Stimulated activated naive CD4-positive, alpha-beta T cell (primary cell): Measurements from ENCODE around the gene TP73.

ENCODE experiments used
- DNase-seq, 6 experiments: peaks; one replicate each; lab custom pipeline; 2025; lab: John Stamatoyannopoulos, UW

TP73 gene

DNA sequence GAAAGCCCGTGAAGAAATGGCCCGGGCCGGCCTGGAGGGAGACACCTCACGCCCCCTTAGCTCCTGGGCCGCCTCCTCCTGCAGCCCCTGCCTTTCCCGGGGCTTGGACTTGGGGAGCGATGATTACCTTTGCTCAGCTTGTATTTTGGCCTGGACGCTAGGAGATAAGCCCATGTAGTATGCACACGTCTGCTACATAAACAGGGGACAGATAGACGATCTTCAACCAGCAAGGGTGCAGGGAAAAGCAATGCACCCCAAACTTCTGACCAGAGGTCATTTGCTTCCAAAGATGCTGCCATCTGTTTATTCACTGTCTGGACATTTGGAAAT lies 936 bp downstream of the TP73 start:
- DNase-seq, result no peak

DNA sequence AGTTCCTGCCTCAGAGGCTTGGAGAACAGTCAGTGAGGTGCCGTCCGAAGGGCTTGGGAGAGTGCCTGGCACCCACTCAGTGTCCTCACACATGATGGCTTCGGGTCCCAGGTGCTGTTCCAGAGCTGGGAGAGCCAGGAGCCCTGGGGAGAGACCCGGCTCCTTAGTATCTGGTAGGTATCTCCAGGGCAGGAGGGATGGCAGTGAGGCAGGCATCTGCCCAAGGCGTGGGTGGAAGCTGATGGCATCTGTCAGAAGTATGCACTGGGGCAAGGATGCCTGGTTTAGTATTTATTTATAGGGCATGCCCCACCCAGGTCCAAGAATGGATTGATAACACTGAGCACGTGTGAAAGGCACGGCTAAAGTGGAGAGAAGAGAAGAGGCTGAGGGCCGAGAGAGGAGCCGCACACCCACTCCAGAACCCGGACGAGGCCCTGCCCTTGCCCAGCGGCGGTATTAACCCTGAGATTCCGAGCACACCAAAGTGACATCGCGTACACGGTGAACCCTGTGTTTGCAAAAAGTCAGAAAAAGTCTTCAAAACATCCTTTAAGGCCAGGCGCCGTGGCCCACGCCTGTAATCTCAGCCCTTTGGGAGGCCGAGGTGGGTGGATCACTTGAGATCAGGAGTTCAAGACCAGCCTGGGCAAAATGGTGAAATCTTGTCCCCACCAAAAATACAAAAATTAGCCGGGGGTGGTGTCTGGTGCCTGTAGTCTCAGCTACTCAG lies 2.4 kb downstream of the TP73 start:
- DNase-seq, result no peak

DNA sequence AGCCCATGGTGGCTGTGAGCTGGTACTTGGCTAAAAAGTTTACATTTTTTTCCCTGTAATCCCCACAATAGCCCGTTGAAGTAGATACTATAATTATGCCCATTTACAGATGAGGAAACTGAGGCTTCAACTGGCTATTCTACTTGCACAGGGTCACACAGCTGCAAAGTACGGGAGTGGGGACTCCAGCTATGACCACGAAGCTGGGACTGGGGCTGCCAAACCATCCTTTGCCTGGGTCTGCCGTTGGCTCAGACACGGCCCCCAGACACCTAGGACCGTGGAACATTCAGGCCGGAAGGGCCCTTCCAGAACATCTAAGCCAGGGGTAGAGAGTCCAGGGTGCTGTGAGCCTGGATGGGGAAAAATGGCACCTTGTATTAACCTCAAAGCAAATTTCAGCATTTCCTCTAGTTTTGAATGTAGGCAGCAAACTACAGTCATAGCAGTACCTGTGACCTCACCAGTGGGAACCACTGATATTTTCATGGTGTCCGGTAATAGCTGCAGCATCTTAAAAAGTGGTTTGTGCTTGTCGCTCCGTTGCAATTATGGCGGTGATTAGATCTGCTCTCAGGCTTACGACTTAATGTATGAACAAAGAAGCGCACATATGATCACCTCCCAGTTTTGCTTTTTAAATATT lies 4.3 kb downstream of the TP73 start:
- DNase-seq, result no peak

DNA sequence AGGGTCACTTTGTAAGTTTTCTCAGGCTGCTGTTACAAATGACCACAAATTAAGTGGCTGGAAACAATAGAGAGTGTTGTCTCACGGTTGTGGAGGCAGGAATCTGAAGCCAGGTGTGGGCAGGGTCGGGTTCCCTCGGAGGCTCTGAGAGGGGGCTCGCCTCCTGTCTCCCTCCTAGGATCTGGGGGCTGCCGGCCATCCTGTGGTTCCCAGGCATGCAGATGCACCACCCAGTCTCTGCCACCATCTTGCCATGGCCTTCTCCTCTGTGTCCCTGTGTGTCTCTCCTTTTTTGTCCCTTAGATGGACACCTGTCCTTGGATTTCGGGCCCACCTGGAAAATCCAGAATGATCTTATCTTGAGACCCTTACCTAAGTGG lies 4.8 kb downstream of the TP73 start:
- no peak for DNase-seq

DNA sequence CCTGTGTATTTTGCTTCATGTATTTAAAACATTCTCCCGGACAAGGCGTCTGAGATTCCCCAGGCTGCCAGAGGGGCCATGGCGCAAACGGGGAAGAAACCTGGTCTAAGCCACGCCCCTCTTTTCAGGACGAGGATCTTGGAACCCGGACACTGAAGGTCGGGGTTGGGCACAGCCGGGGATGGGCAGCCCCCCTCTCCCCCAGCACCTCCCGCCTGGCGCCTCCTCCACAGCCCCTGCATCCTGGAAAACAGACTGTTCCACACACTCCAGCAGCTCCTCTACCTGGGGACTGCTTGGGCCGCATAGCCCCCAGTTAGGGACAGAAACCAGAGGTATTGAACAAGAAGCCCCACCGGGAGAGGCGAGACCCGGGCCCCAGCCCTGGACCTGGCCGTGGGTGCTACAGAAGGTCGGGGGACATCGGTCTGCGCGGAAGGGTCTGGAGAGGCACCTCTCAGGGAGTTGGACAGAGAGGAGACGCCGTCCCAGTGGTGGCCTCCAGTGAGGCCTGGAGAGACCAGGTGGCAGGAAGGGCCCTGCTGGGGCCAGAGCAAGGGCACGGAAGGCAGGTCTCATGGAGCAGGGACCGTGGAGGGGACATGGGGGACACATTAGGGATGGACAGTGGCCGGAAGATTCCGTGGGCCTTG lies 5.4 kb downstream of the TP73 start:
- no peak for DNase-seq

DNA sequence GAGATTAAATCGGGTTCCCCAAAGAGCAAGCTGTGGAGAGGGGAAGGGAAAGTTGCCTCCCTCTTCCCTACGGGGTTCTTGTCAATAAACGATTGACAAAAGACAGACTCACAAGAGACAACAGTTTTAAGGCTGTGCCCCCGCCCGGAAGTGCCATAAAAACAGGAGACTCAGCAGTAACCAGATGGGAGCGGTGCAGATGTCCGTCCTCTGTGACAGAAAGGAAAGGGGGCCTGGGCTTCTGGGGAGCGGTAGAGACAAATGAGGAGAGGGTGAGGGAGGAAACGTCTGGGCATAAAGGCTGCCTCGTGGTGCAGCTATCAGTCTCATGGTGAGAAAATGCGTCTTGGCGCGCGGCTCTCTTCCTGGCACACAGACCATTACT lies 5.9 kb downstream of the TP73 start:
- DNase-seq, result no peak

DNA sequence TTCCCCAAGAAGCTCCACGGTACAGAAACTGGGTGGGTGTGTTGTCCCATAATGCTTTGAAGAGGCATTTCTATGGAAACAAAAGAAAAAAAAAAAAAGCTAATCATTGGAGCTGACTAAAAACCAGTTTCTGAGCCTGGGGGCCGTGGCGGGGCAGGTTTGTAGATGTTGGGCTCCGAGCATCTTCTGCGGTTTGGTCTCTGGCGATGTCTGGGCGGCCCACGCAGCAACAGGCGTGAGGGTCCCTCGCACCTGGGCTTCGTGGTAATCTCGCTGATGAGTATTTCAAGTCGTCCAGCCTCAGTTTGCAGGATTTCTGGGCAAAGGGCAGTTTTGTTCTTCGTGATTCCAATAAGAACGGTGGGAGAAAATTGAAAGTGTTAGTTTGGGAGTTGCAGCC lies 6.8 kb downstream of the TP73 start:
- no peak for DNase-seq

DNA sequence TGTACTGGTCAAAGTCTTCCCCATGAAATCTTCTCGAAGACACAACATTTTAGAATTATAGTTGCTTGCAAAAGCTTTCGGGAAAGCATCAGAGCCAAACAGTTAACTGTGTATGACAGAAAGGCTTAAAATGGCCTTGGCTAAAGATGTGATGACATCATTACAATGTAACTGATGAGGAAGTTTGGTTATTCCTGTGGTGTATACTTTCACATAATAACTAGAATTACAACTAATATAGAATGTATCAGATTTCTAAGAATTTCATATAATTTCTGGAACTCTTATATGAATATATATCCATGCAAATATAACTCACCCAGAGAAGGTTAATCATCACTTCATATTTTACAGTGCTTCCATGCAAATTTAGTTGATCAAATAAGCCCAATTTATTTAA lies 8.4 kb downstream of the TP73 start:
- no peak for DNase-seq

DNA sequence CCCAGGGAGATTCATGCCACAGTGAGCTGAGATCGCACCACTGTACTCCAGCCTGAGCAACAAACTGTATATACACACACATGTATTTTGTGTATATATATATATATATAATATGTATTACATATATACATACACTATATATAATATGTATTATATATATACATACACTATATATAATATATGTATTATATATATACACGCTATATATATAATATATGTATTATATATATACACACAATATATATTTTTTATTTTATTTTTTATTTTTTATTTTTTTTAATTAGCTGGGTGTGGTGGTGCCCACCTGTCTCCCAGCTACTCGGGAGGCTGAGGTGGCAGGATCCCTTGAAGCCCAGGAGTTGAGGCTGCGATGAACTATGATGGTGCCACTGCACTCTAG lies 9.3 kb downstream of the TP73 start:
- no peak for DNase-seq

DNA sequence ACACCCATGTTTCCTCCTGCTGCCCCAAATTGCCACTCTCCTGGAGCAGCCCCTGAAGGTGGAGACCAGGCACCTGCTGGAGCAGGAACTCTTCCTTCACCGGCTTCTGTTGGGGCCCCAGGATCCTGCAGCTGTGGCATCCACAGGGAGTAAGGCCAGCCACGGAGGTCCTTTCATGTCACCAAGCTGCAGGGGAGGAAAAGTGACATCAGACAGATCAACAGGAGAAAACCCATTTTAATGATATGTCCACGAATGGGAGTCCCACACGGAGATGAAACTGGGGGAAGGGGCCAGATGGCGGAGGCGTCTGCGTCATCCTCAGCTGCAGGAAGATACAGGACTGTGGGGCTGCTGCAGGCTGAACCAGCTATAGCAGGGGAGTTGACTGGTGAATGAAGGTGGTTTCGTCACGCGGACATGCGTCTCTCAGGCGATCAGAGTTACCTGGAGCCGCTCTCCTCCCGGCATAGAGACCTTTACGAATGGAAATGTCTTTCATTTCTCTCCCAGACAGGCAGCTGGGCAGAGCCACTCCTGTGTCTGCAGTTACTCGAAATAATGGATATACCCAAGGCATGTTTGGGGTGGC lies 9.9 kb downstream of the TP73 start:
- no peak for DNase-seq

DNA sequence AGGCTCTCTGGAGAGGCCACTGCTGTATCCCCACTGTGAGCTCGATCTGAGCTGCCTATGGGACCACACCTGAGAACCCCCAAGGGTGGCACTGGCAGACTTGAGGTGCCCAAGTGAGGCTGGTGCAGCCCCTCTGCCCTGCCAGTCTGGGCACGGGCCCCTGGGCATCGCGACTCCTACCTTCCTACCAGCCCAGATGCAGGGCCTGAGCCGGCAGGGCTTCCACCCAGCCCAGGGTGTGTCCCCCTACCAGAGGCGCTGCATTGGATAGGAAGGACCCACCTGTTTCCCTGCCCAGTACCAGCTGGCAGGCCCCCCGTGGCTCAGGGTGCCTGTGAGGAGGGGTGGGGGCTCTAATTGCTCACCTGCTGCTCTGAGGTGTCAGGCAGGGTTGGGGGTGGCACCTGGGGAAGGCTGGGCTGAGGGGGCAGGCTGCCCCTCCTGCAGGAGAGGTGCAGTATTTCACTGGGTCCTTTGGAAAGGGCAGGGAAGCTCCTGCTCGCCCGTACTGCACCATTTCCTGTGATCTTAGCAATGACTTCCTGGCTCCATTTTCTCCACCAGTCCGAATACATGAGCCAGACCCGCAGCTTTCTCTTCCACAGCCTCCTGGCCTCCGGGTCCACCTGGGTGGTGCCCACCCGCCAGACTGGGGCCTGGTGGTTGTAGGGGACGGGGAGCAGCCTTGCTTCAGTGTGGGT lies 11.8 kb downstream of the TP73 start:
- DNase-seq, result no peak

DNA sequence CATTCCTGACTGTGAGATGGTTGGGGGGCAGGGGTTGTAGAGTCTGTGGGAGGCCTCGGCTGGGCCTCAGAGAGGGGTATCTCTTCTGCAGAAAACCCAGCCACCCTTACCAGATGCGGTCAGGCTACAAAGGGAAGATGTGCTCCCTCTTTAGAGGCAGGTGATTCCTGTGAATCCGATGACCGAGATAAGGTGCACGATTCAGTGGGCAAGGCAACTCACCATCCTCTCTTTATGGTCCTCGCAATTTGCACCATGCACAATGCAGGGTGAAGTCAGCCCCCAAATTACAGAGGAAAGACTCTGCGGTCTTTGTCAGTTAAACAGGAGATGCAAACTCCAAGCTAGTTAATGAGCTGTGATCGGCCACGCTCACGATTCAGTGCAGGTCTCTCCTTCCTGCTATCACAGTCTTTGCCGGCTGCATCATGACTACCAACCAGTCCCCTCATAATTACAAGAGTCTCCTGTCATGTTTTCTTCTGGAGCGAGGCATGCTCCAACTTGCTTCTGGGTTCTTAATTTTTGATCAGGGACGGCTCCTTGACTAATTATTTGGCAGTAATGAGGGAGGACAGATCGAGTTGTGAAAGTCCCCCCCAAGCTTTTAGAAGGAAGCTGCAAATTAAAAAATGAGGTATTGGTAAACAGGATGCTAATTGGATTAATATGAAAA lies 12.5 kb downstream of the TP73 start:
- no peak for DNase-seq

DNA sequence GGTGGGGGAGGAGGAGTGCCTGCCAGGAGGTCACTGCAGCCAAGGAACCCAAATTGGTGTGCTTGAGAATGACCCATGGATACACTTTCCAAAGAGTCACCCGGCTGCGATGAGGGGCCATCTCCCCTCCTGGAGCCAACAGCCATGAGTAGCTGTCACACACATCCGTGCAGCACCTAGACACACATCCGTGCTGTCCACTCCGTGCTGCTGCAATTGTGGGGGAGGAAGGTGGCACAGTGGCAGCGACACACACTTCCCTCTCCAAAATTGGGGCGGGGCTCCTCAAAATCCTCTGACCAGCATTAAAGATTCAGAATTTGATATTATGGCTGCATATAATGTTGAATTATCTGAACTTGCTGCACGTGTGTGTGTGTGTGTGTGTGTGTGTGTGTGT lies 15.8 kb downstream of the TP73 start:
- DNase-seq, result no peak

DNA sequence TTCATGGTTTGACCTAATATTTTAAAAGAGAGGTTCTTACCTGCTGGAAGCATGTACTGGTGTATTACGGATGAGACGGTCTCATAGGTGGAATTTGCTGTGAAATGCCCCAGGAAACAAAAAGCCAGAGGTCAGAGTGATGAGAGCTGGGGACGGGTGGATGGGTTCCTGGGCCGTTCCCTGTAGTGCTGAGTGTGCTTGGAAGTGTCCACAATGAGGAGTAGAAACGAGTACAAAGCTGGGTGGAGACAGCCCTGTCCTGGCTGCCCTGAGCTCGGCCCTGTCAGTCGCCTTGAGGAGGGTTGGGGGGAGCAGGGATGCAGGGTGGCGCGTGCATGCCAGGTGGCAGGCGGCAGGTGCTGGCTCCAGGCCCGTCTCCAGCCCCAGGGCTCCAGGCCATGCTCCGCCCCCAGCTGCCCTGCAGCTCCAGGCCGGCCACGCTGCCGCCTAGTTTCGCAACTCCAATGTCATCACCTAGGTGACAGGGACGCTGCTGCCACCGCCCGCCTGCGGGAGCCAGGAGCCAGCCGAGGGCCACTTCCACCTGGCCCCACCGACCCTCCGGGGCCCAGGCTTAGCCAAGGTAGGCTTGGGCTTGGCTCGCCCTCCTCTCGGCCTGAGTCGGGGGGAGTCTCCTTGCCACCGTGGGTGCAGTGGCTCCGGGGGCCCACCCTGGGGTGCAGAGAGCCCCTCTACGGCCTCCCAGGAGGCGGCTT lies 16.4 kb downstream of the TP73 start:
- DNase-seq, result no peak

DNA sequence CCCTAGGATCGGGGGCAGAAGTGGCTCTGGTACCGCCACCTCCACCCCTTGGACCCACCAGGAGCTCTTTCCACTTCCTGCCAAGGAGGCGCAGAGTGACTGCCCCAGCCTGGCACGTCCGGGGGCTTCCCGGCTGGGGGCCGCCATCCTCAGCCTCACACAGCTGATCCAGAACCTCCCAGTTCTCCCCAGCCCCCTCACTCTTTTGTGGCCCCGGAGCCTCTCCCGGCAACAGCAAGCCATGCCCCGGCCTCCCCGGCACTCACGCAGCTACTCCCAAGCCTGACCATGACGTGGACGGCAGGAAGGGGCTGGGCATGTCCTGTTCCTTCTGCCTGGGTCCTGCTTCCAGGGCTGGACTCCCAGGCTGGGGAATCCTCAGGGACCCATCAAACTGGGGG lies 17.1 kb downstream of the TP73 start:
- DNase-seq, result no peak

DNA sequence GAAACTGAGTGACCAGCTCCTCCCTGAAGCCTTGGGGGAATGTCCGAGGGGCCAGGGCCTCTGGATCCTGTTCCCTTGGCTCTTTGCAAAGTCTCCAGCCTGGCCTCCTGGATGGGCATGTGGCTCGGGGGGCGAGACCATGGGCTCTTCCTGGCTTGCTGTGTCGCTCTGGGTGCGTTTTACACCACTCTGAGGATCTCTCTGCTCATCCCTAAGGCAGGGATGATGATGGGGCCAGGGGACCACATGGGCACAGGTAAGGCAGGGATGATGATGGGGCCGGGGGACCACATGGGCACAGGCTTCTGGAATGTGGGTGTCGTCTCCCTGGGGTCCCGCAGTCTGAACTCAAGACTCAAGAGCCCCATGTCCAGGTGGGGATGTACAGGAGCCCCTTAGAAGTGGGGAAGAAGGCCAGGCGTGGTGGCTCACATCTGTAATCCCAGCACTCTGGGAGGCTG lies 17.7 kb downstream of the TP73 start:
- no peak for DNase-seq

DNA sequence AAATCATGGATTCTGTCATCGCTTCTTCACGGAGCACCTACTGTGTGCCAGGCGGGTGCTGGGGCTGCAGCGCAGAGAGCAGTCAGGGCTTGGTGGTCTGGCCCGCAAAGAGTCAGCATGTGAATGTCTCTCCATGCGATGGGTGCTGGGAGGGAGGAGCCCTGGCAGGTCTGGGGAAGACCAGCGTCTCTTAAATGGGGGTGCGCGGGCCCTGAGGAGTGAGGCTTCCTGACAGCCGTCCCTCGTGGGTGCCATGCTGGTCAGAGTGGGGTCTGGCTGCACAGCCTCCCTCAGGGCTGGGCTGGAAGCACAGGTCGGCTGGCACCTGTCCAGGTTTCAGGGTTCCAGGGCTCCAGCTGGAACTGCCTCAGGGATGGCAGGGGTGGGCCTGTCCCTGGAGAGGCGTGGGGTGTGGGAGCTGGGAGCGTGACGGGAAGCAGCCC lies 18.5 kb downstream of the TP73 start:
- no peak for DNase-seq

DNA sequence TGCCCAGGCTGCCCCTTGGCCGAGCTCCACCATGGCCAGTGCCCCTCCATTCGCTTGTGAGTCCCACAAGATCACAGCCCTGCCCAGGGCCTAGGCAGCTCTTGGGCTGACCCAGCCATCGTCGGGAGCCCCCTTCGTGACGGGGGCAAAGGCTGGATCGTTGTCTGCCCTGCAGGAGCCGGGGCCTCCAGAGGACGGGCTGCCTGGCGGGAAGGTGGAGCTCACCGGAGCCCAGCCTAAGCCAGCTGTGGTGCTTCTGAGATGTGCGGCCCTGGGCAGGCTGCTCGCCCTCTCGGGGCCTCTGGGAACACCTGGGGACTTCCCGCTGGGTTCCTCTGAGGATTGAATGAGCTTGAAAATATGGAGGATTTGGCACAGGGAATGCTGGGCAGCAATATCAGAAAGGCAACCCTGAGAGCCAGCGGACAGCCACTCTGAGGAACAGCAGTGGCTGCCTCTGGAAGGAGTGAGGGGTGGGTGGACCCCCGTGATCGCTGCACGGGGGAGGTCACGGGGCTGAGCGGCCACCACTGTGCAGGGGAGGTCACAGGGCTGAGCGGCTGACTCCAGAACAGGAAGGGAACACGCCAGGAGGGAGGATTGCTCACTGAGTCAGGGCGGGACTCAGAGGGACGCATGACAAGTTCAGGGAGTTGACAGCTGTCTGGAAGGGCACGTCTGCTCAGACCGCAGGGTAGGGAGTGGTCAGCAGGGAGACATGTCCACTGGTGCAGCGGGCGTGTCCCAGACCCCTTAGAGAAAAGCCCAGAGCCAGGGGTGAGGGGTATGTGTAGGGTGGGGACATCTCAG lies 19.3 kb downstream of the TP73 start:
- no peak for DNase-seq

DNA sequence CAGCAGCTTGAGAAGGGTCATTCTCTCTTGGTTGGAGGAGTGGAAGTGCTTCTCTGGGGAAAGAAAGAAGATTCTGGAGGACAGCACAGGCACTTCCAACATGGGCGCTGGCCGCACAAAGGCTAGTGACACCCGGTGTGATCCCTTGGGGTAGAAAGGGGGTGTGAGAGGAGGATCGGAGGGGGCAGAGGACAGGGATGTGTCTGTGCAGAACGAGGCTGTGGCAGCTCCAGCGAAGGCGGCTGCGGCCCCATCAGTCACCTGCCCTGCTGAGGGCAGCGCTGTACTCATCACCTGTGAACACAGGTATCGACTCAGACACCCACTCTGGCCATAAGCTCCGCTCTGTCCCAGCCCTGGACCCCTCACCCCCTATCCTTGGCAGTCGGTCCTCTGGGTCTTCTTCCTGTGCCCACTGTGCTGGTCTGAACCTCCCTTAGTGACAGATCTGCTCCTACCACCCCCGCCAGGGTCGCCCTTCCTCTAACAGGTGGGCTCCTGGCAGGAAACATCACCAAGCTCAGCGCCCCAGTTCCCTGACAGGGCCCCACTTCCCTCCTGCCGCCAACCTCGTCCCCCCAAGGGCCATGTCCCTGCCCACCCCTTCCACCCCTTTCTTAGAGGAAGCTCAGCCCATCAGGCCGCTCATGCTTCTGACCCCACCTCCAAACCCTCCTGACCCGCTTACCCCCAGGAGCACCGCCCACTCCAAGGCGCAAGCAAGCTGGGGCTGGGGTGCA lies 20.1 kb downstream of the TP73 start:
- DNase-seq, result no peak

DNA sequence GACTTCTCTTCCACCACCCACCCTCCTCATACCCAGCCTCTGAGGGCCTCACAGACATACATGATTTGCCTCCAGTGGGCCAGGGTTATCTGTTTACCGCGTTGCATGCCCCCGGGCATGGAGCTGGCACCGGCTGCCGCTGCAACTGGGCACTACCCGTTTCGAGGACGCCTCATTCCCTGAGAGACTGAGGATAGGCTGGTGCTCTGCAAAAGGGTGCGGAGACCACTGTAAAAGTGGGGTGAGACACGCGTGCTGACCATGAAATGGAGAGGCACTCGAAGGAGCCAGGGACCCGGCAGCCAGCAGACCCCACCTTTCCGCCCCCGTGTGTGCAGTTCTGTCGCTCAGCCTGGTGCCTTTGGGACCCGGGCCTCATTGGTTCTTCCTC lies 20.6 kb downstream of the TP73 start:
- no peak for DNase-seq
